Mucosa of descending colon (tissue), 3 donors: ENCODE results near the gene CBFA2T3. TPM values are rescaled to one million over a fixed set of nuclear protein-coding genes. Genes with fewer than 3 reads are reported as not detected.

Experiments used
- ATAC-seq: fragments of 200-7000 bp; cut with Tn5 transposase; one replicate; pipeline ENCODE4 v1.9.1; 2020; ENCODE audit warnings: mild to moderate bottlenecking, moderate library complexity
- DNase-seq, 3 donors: peaks; one replicate each; pipeline ENCODE4 v3.0.0-alpha.2; 2020
- H3K36me3 ChIP-seq: fragments of 200-600 bp; one replicate; pipeline ENCODE4 v1.8.0; 2021; ENCODE audit warnings: low read depth, mild to moderate bottlenecking
- H3K4me1 ChIP-seq: fragments of 200-600 bp; one replicate; pipeline ENCODE4 v1.8.0; 2021; ENCODE audit warnings: low read depth, mild to moderate bottlenecking
- H3K4me3 ChIP-seq: fragments of 200-600 bp; one replicate; pipeline ENCODE4 v1.8.0; 2021; ENCODE audit warnings: mild to moderate bottlenecking
- H3K9me3 ChIP-seq: fragments of 200-600 bp; one replicate; pipeline ENCODE4 v1.8.0; 2021; ENCODE audit warnings: mild to moderate bottlenecking
- intact Hi-C, 2 donors: fragments of 100-400 bp; cut with DNase I in 1 of 2; cut with micrococcal nuclease in 1 of 2; formaldehyde crosslinking; loops; one replicate each; pipeline versions ENCODE4 v1.11.0 to v1.11.1; 2022; cut with DNase I, micrococcal nuclease
- total RNA-seq, 3 donors: library from RNA; stranded (reverse); fragmentation: NEBNext Ultra II Directional in 2 of 3; extraction: Animal tissue kit (Norgen Biotek cat#: 25700) in 2 of 3; gene quantifications; one replicate each; pipeline versions ENCODE4 v1.2.1 to v1.2.4, GENCODE V29; 2021 to 2023
- TF ChIP-seq, protein P1 (sequence below): fragments of 200-600 bp; IDR thresholded peaks from one replicate; pipeline ENCODE4 v1.8.0; 2022; ENCODE audit warnings: antibody characterized with exemption, mild to moderate bottlenecking
- donor health status: DM: no; HTN: no; CAD: no; lungs with moderate emphysema.
- donor health status: DM: no; HTN: no; CAD: no.
- donor health status: DM: no; HTN: yes; CAD: no.

Gene CBFA2T3
- total RNA-seq, 3 donors from 2014 or later = 6.9 to 12.8 (median 8.4) TPM

GRCh38 chr16:88926374-88926990 is 50.5 kb downstream of the CBFA2T3 start:
- Histone ChIP-seq H3K9me3 (no peaks in the 10 kb centered on the region), H3K36me3 (no peaks in the 10 kb centered on the region), H3K4me3 (no peak overlapping the region), H3K4me1 (peaks cover 12% of the 10 kb centered on the region)
- DNase-seq (no peak), ATAC-seq (no peak)
- TF ChIP-seq, protein P1, sequence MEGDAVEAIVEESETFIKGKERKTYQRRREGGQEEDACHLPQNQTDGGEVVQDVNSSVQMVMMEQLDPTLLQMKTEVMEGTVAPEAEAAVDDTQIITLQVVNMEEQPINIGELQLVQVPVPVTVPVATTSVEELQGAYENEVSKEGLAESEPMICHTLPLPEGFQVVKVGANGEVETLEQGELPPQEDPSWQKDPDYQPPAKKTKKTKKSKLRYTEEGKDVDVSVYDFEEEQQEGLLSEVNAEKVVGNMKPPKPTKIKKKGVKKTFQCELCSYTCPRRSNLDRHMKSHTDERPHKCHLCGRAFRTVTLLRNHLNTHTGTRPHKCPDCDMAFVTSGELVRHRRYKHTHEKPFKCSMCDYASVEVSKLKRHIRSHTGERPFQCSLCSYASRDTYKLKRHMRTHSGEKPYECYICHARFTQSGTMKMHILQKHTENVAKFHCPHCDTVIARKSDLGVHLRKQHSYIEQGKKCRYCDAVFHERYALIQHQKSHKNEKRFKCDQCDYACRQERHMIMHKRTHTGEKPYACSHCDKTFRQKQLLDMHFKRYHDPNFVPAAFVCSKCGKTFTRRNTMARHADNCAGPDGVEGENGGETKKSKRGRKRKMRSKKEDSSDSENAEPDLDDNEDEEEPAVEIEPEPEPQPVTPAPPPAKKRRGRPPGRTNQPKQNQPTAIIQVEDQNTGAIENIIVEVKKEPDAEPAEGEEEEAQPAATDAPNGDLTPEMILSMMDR = no peak
- intact Hi-C loops = no loop called here

DNA sequence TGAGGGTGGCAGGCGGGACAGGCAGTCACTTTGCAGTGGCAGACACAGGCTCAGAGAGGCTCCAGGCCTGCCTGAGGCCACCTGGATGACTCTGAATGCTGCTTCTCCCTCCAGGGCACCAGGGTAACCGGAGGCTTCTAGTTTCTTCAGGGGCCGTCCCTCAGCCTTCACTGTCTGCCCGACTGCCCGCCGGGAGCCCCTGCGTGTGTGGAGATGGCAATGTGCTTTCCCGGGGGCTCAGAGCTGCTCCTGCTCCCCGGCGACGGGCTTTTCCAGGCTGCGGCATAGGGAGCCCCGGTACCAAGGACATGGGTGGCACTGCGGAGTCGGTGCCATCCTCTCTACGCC is 51.5 kb downstream of the CBFA2T3 start:
- TF ChIP-seq, protein P1 = no peak
- H3K4me1 ChIP-seq = peaks cover 21% of the 10 kb centered on the region

DNA sequence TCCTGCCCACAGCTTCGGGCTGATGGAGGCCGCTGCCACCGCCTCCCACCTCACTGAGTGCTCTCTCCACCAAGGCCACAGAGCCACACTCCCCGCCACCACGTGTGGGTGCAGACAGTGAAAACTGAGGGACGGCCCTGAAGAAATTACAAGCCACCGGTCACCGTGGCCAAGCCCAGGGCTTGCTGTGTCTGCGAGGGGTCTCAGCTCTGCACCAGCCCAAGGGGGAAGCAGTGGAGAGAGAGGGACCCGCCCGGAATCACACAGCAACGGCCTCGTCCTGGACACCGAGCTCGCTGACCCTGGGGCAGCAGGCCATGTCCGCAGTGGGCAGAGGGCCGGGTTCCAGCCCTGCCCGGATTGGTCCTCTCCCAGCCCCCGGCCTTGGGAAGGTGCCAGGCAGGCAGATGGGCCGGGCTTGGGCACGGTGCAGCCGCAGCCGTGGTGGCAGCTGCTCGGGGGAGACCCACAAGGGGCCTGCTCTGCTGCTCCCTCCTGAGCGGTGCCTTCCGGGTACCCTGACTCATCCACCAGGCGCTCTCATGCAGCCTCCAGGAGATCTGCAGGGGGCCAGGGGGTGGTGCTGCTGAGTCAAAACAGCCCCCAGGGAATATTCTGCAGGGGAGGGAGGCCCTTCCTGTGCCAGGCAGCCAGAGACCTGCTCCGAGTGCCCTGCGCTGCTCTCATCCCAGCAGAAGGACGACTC is 52.0 kb downstream of the CBFA2T3 start:
- TF ChIP-seq, protein P1 = no peak
- intact Hi-C loops = no loop called here
- Histone ChIP-seq H3K9me3 (no peaks in the 10 kb centered on the region), H3K4me3 (no peak overlapping the region), H3K4me1 (peaks cover 23% of the 10 kb centered on the region), H3K36me3 (no peaks in the 10 kb centered on the region)
- no peak for DNase-seq
- peak; percentile 6 for ATAC-seq

More for the DNA sequence above, 51.5 kb downstream of the CBFA2T3 start:
- ATAC-seq = no peak
- H3K9me3 ChIP-seq = no peaks in the 10 kb centered on the region
- DNase-seq = no peak
- no peaks in the 10 kb centered on the region for H3K36me3 ChIP-seq
- intact Hi-C loops = no loop called here
- no peak overlapping the region for H3K4me3 ChIP-seq

- peaks cover 23% of the 10 kb centered on the region for H3K4me1 ChIP-seq
- DNase-seq = peak in 1 of 3 donors; percentile 40
- ATAC-seq = peak; percentile 37
These were observed 52.8 kb downstream of the CBFA2T3 start for GRCh38 chr16:88923926-88924833.

GRCh38 chr16:88923450-88923849 is 53.6 kb downstream of the CBFA2T3 start:
- no peak overlapping the region for H3K4me3 ChIP-seq
- peaks cover 23% of the 10 kb centered on the region for H3K4me1 ChIP-seq
- TF ChIP-seq, protein P1 = no peak
- intact Hi-C loops = no loop called here
- no peaks in the 10 kb centered on the region for H3K36me3 ChIP-seq
- H3K9me3 ChIP-seq = no peaks in the 10 kb centered on the region
- ATAC-seq = no peak
- no peak for DNase-seq

More at GRCh38 chr16:88923926-88924833, 52.8 kb downstream of the CBFA2T3 start:
- TF ChIP-seq, protein P1 = no peak
- no peaks in the 10 kb centered on the region for H3K9me3 ChIP-seq
- intact Hi-C loops = no loop called here
- H3K4me3 ChIP-seq = no peak overlapping the region
- H3K36me3 ChIP-seq = no peaks in the 10 kb centered on the region
